ENCODE data around the gene TNNI2. TPM values are rescaled to one million over a fixed set of nuclear protein-coding genes. Genes with fewer than 3 reads are reported as not detected.
A peak's percentile ranks its signal among the peaks of the same experiment; 100 is the strongest.
"Not testable (repeated sequence)": the region's sequence is repeated elsewhere in the genome, so short reads cannot be mapped to it uniquely, and the experiment has no call there.

TNNI2 gene
- total RNA-seq (not detected), polyA plus RNA-seq (not detected)
- long read RNA-seq, donor 1, partial matches to known transcripts: 0 of 1 reads
- long read RNA-seq, donor 1, other reads (novel, unspliced or antisense): 1 of 1 reads
- long read RNA-seq, donor 2: 0 reads
- long read RNA-seq, donor 3: 0 reads
- long read RNA-seq, donor 4: 0 reads

DNA sequence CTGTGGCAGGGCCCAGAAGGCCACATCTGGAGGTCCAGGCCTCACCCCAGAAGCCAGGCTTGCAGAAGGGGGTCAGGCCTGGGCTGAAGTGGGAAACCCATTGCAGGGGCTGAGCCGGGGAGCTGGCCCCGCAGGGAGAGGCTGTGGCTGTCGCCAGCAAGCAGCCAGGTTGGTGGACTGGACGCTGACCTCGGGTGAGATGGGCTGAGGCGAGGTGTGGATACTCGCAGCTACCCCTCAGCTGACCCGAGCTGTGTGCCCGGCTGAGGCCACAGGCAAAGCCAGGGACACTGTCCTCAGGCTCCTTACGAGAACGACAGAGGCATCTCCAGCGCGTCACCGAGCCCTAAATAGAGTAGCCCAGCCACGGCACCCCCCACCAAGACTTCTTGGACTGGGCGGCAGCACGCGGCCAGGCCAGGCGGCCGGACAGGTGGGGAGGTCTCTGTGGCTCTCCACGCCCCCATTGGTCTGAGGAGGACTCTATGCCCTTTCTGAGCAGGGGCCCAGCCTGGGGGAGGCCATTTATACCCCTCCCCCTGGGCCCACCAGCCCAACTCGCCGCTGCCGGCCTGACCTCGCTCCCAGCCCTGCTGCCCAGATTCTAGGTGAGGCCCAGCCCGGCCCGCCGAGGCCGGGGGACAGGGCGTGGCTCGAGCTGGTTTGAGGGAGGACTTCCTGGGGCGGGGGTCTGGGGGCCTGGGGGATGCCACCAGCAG, at the start of gene TNNI2:
Gene TNNI2 (plus strand): TSS at position 556 of the 719 bp plus-strand sequence. CDS start 716 bp downstream, outside the sequence.
- ATAC-seq (no peak), DNase-seq (peak; percentile 16 to 67 (median 58))
- intact Hi-C loops (cut with DNase I): loop anchor here in 3 of 4 donors (5.0 to 10.0 kb wide), 3 partner anchors 186 to 316 kb away; no protein-coding TSS in a partner anchor
- H3K27ac ChIP-seq (ENCODE audit: low read length): no peak within 1 kb of the TSS
- no peaks in the 10 kb centered on the region for H3K27me3 ChIP-seq (ENCODE audit: control insufficient read depth, insufficient read depth)
- H3K4me3 ChIP-seq (ENCODE audit: low read length): no peak within 1 kb of the TSS
- 89% methylated on average over 32 of the region's 32 CpGs for WGBS
- H3K9me3 ChIP-seq (ENCODE audit: control insufficient read depth, low read length): no peaks in the 10 kb centered on the region
- H3K4me1 ChIP-seq (ENCODE audit: control insufficient read depth, insufficient read depth, low read length): no peaks in the 10 kb centered on the region

DNA sequence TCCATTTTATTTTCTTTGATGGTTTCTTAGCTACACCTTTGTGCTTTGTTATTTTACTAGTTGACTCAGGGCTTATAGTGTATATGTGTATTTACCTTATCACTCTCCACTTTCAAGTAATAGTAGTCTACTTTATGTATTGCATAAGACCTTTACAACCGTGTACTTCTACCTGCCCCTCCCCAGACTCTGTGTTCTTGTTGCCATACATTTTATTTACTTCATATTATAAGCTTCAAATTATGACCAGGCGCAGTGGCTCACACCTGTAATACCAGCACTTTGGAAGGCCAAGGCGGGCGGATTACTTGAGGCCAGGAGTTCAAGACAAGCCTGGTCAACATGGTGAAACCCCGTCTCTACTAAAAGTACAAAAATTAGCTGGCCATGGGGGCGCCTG, 46.9 kb upstream of the TNNI2 start:
- intact Hi-C loops (cut with DNase I): no loop called here
- H3K4me1 ChIP-seq (ENCODE audit: control insufficient read depth, insufficient read depth, low read length): no peaks in the 10 kb centered on the region
- no peak overlapping the region for H3K4me3 ChIP-seq (ENCODE audit: low read length)
- peaks cover 3% of the 10 kb centered on the region for H3K27me3 ChIP-seq (ENCODE audit: control insufficient read depth, insufficient read depth)
- DNase-seq: no peak
- WGBS: 91% methylated on average over 6 of the region's 6 CpGs
- no peak for ATAC-seq
- H3K9me3 ChIP-seq (ENCODE audit: control insufficient read depth, low read length): no peaks in the 10 kb centered on the region
- H3K27ac ChIP-seq (ENCODE audit: low read length): no peak overlapping the region

DNA sequence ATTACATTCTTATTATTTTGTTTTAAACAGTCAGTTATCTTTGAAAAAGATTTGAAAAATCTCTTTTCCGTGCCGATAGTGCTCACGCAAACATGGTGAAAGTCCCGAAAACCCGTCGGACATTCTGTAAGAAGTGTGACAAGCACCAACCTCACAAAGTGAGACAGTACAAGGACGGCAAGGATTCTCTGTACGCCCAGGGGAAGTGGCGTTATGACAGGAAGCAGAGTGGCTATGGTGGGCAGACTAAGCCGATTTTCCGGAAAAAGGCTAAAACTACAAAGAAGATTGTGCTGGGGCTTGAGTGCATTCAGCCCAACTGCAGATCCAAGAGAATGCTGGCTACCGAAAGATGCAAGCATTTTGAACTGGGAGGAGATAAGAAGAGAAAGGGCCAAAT, 46.3 kb upstream of the TNNI2 start:
- intact Hi-C loops (cut with DNase I): no loop called here

DNA sequence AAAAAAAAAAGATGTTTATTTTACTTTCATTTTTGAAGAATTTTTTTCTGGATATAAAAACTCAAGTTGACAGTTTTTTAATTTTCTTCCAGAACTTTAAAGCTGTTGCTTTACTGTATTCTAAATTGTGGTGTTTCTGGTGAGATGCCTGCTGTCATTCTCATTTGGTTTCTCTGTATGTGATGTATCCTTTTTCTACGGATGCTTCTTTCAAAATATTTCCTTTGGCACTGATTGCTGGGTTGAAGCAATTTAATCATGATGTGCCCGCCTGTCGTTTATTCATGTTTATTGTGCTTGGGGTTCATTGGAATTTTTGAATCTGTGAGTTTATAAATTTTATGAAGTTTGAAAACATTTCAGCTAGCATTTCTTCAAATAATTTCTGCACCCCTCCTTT, 45.7 kb upstream of the TNNI2 start:
- Histone ChIP-seq H3K27ac (ENCODE audit: low read length) (no peak overlapping the region), H3K27me3 (ENCODE audit: control insufficient read depth, insufficient read depth) (peaks cover 3% of the 10 kb centered on the region), H3K9me3 (ENCODE audit: control insufficient read depth, low read length) (no peaks in the 10 kb centered on the region), H3K4me3 (ENCODE audit: low read length) (no peak overlapping the region), H3K4me1 (ENCODE audit: control insufficient read depth, insufficient read depth, low read length) (no peaks in the 10 kb centered on the region)
- 54% methylated on average over 3 of the region's 3 CpGs for WGBS
- DNase-seq: no peak
- intact Hi-C loops (cut with DNase I): no loop called here
- ATAC-seq: no peak

More for the DNA sequence above, 46.3 kb upstream of the TNNI2 start:
- H3K27ac ChIP-seq (ENCODE audit: low read length): no peak overlapping the region
- no peak overlapping the region for H3K4me3 ChIP-seq (ENCODE audit: low read length)
- H3K4me1 ChIP-seq (ENCODE audit: control insufficient read depth, insufficient read depth, low read length): no peaks in the 10 kb centered on the region
- peaks cover 3% of the 10 kb centered on the region for H3K27me3 ChIP-seq (ENCODE audit: control insufficient read depth, insufficient read depth)
- H3K9me3 ChIP-seq (ENCODE audit: control insufficient read depth, low read length): no peaks in the 10 kb centered on the region
- 75% methylated on average over 12 of the region's 12 CpGs for WGBS
- DNase-seq (no peak), ATAC-seq (no peak)

DNA sequence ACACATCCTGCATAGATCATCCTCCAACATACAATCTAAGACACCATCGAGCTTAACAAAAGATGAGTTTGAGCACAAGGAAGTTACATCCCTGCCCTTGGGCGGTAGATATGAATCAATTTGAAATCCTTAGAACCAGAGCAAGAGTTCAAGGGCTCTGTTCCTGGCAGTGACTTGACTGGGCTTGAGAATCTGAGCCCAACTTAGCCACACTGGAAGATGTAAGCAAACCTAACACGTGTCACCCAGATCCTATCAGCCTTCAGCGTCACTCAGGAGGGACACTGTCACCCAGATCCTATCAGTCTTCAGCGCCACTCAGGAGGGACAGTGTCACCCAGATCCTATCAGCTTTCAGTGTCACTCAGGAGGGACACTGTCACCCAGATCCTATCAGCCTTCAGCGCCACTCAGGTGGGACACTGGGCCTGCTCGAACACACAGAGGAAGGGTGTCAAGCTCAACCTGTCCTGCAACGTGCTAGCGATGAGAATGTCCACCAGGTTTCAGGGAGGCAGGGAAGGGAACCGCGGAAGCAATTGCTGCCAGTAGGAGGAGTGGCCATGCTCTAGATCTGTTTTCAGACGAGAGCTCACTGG, 42.3 kb upstream of the TNNI2 start:
- Histone ChIP-seq H3K9me3 (ENCODE audit: control insufficient read depth, low read length) (no peaks in the 10 kb centered on the region), H3K27me3 (ENCODE audit: control insufficient read depth, insufficient read depth) (peaks cover 3% of the 10 kb centered on the region), H3K4me3 (ENCODE audit: low read length) (no peak overlapping the region), H3K27ac (ENCODE audit: low read length) (no peak overlapping the region), H3K4me1 (ENCODE audit: control insufficient read depth, insufficient read depth, low read length) (no peaks in the 10 kb centered on the region)
- ATAC-seq (no peak), DNase-seq (no peak)
- 60% methylated on average over 12 of the region's 12 CpGs for WGBS
- intact Hi-C loops (cut with DNase I): no loop called here

DNA sequence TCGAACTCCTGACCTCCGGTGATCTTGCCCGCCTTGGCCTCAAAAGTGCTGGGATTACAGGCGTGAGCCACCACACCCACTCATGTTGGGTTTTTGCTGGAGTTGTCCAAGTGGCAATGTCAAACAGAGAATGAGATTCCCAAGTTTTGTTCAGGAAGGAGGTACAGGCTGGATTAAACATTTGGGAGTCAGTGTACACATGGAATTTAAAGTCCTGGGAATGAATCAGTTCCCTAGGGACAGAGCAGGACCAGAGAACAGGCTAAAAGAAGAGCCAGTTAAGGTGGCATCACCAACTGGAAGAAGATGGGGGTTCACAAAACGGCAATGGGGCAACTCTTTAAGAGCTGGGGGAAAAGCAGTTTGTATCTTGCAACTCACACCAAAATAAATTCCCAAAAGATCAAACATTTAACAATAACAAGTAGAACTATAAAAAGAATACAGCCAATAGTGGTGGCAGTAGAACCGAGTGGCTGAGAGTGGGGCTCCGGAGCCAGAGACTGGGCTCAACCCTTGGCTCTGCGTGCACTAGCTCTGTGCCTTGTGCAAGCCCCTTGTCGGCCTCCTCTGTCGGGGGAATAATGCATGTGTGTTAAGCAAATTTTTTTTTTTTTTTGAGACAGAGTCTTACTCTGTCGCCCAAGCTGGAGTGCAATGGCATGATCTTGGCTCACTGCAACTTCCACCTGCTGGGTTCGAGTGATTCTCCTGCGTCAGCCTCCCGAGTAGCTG, 41.2 kb upstream of the TNNI2 start:
- no peak for DNase-seq

DNA sequence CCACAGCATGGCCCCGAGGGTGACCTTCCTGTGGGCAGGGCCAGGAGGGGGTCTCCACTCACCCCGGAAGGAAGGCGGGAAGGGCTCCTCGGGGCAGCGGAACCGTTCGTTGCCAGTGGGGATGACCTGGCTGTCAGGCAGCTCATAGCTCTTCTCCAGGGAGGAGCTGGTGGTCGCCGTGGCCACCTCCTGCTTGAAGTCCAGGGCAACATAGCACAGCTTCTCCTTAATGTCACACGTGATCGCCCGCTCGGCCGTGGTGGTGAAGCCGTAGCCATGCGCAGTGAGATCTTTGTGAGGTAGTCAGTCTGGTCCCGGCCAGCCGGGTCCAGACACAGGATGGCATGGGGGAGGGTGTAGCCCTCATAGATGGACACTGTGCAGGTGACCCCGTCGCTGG, 35.5 kb upstream of the TNNI2 start:
- H3K9me3 ChIP-seq (ENCODE audit: control insufficient read depth, low read length): no peaks in the 10 kb centered on the region
- no peak overlapping the region for H3K27ac ChIP-seq (ENCODE audit: low read length)
- 94% methylated on average over 20 of the region's 20 CpGs for WGBS
- H3K4me3 ChIP-seq (ENCODE audit: low read length): no peak overlapping the region
- no peaks in the 10 kb centered on the region for H3K4me1 ChIP-seq (ENCODE audit: control insufficient read depth, insufficient read depth, low read length)
- ATAC-seq (no peak), DNase-seq (no peak)
- H3K27me3 ChIP-seq (ENCODE audit: control insufficient read depth, insufficient read depth): no peaks in the 10 kb centered on the region
- intact Hi-C loops (cut with DNase I): no loop called here

More for the DNA sequence above, 41.2 kb upstream of the TNNI2 start:
- Histone ChIP-seq H3K4me3 (ENCODE audit: low read length) (no peak overlapping the region), H3K4me1 (ENCODE audit: control insufficient read depth, insufficient read depth, low read length) (no peaks in the 10 kb centered on the region), H3K27ac (ENCODE audit: low read length) (no peak overlapping the region), H3K27me3 (ENCODE audit: control insufficient read depth, insufficient read depth) (peaks cover 3% of the 10 kb centered on the region), H3K9me3 (ENCODE audit: control insufficient read depth, low read length) (no peaks in the 10 kb centered on the region)
- WGBS: 86% methylated on average over 14 of the region's 14 CpGs
- ATAC-seq: no peak
- intact Hi-C loops (cut with DNase I): no loop called here

DNA sequence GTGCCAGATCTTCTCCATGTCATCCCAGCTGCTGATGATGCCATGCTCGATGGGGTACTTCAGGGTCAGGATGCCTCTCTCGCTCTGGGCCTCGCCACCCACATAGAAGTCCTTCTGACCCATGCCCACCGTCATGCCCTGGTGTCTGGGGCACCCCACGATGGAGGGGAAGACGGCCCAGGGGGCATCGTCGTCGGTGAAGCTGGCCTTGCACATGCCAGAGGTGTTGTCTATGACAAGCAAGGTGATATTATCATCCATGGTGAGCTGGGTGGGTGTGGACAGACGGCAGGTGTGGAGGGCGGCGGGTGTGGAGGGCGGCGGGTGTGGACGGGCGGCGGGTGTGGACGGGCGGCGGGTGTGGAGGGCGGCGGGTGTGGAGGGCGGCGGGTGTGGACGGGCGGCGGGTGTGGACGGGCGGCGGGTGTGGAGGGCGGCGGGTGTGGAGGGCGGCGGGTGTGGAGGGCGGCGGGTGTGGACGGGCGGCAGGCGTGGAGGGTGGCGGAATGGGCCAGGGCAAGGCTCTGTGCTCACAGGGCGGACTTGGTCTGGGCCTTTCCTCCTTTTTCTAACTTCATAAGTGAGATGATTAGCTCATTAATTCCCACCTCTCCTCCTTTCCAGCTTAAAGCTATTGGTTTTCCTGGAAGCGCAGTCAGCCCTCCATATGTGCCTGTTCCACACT, 34.8 kb upstream of the TNNI2 start:
- ATAC-seq; DNase-seq; H3K4me1 ChIP-seq (ENCODE audit: control insufficient read depth, insufficient read depth, low read length); H3K9me3 ChIP-seq (ENCODE audit: control insufficient read depth, low read length); intact Hi-C loops (cut with DNase I); H3K27ac ChIP-seq (ENCODE audit: low read length); H3K4me3 ChIP-seq (ENCODE audit: low read length); H3K27me3 ChIP-seq (ENCODE audit: control insufficient read depth, insufficient read depth): not testable (repeated sequence)
- 94% methylated on average over 31 of the region's 42 CpGs for WGBS

DNA sequence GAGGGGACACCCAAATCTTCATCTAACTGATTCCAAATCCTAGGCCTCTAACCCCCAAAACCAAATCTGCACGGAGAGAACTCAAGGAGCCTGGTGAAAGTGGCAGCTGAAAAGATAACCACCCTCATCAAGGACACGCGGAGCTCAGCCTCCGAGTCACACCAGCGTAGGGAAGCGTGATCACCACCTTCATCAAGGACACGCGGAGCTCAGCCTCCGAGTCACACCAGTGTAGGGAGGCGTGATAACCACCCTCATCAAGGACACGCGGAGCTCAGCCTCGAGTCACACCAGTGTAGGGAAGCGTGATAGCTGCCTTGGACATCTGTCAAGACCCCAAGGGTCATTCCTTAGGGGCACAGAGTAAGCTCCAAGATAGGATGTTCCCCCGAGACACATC, 33.3 kb upstream of the TNNI2 start:
- H3K4me1 ChIP-seq (ENCODE audit: control insufficient read depth, insufficient read depth, low read length): no peaks in the 10 kb centered on the region
- ATAC-seq (no peak), DNase-seq (no peak)
- H3K9me3 ChIP-seq (ENCODE audit: control insufficient read depth, low read length): no peaks in the 10 kb centered on the region
- no peaks in the 10 kb centered on the region for H3K27me3 ChIP-seq (ENCODE audit: control insufficient read depth, insufficient read depth)
- 80% methylated on average over 15 of the region's 15 CpGs for WGBS
- no peak overlapping the region for H3K27ac ChIP-seq (ENCODE audit: low read length)
- H3K4me3 ChIP-seq (ENCODE audit: low read length): no peak overlapping the region
- intact Hi-C loops (cut with DNase I): no loop called here

DNA sequence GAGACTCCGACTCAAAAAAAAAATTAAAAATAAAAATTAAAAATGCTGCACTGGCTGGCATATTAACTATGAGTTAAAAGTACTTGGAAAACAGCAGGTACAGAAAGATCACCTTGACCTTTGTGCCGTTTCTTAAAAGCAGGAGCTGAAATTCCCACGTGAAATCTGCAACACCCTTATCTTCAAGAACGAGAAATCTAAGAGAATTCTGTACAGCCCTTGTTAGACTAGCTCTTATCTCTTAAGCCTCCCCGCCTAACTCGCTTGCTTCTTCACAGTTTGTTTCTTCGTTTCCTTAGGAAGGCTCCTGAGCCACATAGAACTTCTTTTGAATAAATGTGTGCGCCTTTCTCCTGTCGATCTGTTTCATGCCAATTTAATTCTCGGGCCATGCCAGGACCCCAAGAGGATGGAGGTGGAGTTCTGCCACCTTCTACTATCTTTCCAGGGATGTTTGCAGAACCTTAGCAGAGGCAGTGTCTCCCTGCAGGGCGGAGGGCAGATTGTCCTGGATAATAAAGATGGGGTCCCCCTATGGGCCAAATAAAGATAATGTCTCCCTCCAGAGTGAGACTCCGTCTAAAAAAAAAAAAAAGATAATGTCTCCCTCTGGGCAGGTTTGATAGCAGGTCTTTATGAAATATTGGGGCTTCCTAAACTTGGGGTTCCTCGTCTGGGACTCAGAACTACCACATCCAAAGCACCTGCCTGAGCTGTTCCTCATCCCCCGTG, 31.4 kb upstream of the TNNI2 start:
- WGBS: 50% methylated on average over 14 of the region's 14 CpGs

More for the DNA sequence above, 31.4 kb upstream of the TNNI2 start:
- Histone ChIP-seq H3K27ac (ENCODE audit: low read length) (no peak overlapping the region), H3K4me3 (ENCODE audit: low read length) (no peak overlapping the region), H3K9me3 (ENCODE audit: control insufficient read depth, low read length) (no peaks in the 10 kb centered on the region), H3K27me3 (ENCODE audit: control insufficient read depth, insufficient read depth) (no peaks in the 10 kb centered on the region), H3K4me1 (ENCODE audit: control insufficient read depth, insufficient read depth, low read length) (no peaks in the 10 kb centered on the region)
- ATAC-seq (no peak), DNase-seq (no peak)
- intact Hi-C loops (cut with DNase I): no loop called here
